ENCODE data around the gene GNB2. TPM values are rescaled to one million over a fixed set of nuclear protein-coding genes. Genes with fewer than 3 reads are reported as not detected.
"Not testable (repeated sequence)": the region's sequence is repeated elsewhere in the genome, so short reads cannot be mapped to it uniquely, and the experiment has no call there.

The GNB2 gene
- polyA plus RNA-seq, 3 donors from 2014 or later = 61.4 to 71.8 (median 64.8) TPM

DNA sequence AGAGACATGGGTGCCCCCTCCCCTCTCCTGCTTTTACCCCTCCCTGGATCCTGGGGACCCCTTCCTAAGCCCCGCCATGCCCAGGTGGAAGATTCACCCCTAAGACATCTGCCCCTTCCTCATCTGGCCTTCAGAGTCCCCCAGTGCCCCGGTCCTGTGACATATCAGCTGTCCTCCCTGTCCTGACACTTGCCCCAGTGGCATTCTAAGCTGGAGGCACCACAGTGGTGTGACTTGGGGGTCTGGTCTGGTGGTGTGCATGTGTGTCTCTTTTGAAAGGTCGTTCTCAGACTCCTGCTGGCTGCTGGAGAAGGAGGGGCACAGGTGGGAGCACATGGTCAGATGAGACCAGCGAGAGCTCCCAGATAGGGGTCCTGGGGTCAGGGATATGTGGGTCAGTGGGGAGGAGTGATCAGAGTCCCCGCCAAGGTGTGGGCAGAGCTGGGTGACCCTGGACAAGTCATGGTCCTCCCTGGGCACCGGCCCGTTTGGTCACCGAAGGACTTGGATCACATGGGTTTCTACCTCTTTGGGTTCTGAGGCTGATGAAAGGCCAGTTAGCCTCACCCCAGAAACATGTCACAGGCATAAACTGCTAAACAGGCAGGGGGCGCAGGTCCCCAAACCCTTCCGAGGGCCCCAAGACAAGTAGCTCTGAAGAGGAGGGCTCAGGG, 31.5 kb upstream of the GNB2 start:
- no peaks in the 10 kb centered on the region for H3K4me1 Mint-ChIP-seq
- H3K27ac Mint-ChIP-seq = no peak overlapping the region
- H3K36me3 Mint-ChIP-seq = no peaks in the 10 kb centered on the region

DNA sequence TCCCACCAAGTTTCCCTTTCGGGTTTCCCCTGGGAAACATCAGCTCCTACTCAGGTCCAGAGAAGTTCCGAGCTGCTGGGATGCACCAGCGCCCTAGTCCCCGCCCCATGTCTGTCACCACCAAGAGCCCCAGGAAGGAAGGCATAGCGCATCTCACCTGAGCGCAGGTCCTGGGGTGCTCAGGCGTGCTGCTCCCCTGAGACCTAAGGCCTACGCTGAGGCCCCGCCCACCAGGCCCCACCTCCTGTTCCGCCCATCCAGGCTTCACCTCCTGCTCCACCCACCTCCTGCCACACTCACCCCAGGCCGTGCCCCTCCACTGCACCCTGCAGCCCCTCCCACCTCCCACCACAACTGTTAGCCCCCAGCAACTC, 31.0 kb upstream of the GNB2 start:
- H3K4me3 Mint-ChIP-seq = no peak overlapping the region
- no peaks in the 10 kb centered on the region for H3K4me1 Mint-ChIP-seq
- no peaks in the 10 kb centered on the region for H3K9me3 Mint-ChIP-seq
- H3K36me3 Mint-ChIP-seq = no peaks in the 10 kb centered on the region
- H3K27ac Mint-ChIP-seq = no peak overlapping the region
- peaks cover 0 to 5% (median under 1%) of the 10 kb centered on the region in 3 donors for H3K27me3 Mint-ChIP-seq (ENCODE audit: low read depth in 3 of 3)
- DNase-seq = no peak

More for the DNA sequence above, 31.5 kb upstream of the GNB2 start:
- no peak for DNase-seq
- Mint-ChIP-seq H3K4me3 (no peak overlapping the region), H3K27me3 (ENCODE audit: low read depth in 3 of 3) (peaks cover 0 to 5% (median 0%) of the 10 kb centered on the region in 3 donors), H3K9me3 (no peaks in the 10 kb centered on the region)

DNA sequence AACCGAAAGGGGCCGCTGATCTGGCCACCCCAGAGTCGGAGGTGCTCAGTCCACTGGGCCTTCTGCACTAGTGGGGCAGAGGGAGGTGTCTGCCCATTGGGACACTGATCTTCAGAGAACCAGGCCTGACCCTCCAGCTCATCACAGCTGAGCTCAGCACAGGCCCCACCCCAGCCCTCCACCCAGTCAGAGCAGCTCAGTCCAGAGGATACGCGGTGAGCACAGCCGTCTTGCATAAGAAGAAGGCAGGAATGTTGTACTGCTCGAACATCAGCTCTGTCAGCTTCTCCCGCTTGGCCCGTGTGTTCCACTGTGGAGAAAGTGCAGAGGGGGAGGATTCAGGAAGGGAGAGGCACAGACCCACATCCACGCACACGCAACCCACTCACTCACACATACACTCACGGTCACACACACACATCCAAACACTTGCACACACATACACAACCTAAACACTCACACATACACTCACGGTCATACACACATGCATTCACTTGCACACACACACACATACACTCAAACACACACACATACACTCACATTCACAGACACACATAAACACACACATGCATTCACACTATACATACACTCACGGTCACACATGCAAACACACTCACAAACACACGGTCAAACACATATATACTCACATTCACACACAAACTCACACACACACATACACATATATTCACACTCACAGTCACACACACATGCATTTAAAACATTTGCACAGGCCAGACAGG, 23.5 kb upstream of the GNB2 start:
- peaks cover 11 to 19% (median 18%) of the 10 kb centered on the region in 3 donors for H3K27me3 Mint-ChIP-seq (ENCODE audit: low read depth in 3 of 3)
- H3K27ac Mint-ChIP-seq = peak overlapping the region in 1 of 6 donors; percentile 42
- no peaks in the 10 kb centered on the region for H3K9me3 Mint-ChIP-seq
- H3K4me3 Mint-ChIP-seq = no peak overlapping the region
- H3K36me3 Mint-ChIP-seq = peaks cover 0 to 5% (median 5%) of the 10 kb centered on the region in 3 donors
- H3K4me1 Mint-ChIP-seq = no peaks in the 10 kb centered on the region
- no peak for DNase-seq

DNA sequence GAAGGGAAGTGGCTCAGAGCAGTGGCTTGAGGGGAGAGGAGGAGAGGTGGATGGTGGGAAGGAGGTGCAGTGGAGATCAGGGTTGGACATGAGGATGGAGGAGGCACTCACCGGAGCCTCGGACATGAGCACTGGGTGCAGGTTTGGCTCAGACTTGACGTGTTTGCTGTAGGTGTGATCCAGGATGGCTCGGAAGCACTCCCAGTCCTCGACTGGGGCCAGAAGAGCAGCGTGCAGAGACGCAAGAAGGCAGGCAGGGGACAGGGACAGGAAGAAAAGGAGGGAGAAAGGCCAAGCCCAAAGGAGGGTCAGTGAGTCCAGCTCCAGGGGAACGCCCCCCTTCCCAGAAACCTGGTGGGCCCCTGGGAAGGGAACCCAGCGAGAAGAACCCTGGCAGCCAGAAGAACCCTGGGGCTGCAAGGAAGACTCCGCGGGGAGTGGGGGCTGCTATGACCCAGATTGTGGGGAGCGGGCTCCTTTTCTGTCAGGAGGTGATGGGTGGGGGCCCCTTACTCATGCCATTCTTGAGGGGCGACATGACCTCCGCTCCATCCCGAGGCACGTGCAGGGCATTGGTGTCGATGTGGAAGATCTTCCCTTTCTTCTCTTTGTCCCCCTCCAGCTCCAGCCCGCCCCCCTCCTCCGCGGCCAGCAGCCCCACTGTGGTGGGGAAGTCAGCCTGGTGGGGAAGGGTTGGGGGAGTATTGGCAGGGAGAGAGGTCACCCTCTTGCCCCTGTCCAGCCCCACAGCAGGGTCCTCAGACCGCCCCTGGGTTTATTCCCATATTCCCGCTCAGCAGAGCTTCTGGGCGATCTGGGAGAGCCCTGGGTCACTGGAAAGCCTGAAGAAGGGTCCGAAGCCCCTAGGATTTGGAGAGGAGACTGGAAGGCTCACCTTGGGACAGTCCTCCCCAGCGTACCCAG, 18.4 kb upstream of the GNB2 start:
- Mint-ChIP-seq H3K27me3 (ENCODE audit: low read depth in 3 of 3) (peaks cover 11 to 36% (median 19%) of the 10 kb centered on the region in 3 donors), H3K9me3 (no peaks in the 10 kb centered on the region), H3K36me3 (peaks cover 0 to 3% (median 2%) of the 10 kb centered on the region in 3 donors), H3K27ac (no peak overlapping the region), H3K4me1 (peaks cover 0 to 2% of the 10 kb centered on the region in 2 donors), H3K4me3 (peak overlapping the region in 1 of 5 donors; percentile 43)
- no peak for DNase-seq

DNA sequence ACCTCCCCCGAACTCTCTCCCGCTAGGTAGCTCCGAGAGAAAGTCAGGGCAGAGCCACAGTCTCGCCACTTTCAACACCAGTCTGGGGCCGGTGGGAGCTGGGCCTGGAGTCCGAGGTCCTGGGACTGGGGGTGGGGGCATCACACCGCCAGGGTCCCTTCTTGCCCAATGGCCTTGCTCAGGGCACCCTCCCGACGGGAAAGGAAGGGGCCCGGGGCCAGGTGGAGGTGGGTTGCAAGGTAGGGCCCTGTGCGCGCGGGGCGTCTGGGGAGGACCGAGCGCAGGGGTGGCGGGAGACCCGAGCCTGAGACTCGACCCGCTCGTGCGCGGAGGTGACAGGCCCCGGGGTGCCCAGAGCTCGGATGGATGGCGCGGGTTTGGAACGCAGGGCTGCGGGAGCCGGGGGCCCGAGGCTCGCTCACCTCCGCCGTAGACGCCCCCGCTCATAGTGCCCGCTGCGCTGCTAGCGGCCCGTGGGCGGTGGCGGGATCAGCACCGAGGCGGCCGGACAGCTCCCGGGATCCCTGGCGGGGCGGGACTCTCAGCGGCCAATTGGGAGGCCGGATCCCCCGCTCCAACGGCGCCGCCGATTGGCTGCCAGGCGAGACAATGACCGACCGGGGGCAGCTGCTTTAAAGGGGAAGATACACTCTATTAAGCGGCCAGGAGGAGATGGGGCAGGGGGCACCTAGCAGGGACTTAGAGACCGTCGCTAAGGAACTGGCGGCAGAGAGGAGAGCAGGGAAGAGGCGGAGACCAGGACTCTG, 17.4 kb upstream of the GNB2 start, which contains the start of gene ACTL6B:
TSS of gene ACTL6B (minus strand) at position 541 of the 767 bp plus-strand sequence. CDS start at position 447, 94 bp downstream.
- Mint-ChIP-seq H3K9me3 (no peaks in the 10 kb centered on the region), H3K27ac (no peak within 1 kb of the TSS), H3K4me3 (no peak within 1 kb of the TSS), H3K4me1 (peaks cover 0 to 2% of the 10 kb centered on the region in 2 donors), H3K27me3 (ENCODE audit: low read depth in 3 of 3) (peaks cover 11 to 35% (median 19%) of the 10 kb centered on the region in 3 donors), H3K36me3 (no peaks in the 10 kb centered on the region)
- peak; percentile 54 to 58 (median 56) for DNase-seq

DNA sequence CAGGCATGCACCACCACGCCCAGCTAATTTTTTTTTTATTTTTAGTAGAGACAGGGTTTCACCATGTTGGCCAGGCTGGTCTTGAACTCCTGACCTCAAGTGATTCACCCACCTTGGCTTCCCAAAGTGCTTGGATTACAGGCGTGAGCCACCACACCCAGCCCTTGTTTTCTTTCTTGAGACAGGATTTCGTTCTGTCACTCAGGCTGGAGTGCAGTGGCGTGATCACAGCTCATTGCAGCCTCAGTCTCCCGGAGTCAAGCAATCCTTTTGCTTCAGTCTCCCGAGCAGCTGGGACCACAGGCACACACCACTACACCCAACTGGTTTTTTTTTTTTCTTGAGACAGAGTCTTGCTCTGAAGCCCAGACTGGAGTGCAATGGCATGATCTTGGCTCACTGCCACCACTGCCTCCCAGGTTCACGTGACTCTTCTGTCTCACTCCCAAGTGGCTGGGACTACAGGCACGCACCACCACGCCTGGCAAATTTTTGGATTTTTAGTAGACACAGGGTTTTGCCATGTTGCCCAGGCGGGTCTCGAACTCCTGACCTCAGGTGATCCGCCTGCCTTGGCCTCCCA, 11.3 kb upstream of the GNB2 start:
- not testable (repeated sequence) for H3K4me3 Mint-ChIP-seq, H3K36me3 Mint-ChIP-seq, H3K4me1 Mint-ChIP-seq, H3K9me3 Mint-ChIP-seq, DNase-seq, H3K27ac Mint-ChIP-seq
- peaks cover 0 to 14% (median 11%) of the 10 kb centered on the region in 3 donors for H3K27me3 Mint-ChIP-seq (ENCODE audit: low read depth in 3 of 3)

DNA sequence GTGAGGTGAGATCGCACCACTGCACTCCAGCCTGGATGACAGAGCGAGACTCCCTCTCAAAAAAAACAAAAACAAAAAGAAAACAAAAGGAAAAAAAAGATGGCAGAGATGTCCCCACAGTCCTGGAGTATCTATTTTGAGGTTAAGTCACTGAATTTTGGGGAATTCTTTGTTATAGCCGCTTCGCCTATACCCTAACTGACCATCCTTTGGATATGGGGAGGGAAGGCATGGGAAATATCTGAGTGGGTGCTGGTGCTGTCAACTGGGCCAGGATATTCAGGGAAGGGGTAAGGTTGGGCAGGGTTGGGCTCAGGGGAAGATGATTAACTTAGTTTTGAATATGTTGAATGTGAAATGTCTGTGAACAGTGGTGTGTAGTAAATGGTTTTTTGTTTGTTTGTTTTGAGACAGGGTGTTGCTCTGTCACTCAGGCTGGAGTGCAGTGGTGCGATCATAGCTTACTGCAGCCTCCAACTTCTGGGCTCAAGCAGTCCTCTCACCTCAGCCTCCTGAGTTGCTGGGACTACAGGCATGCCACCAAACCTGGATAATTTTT, 8.3 kb upstream of the GNB2 start:
- no peak overlapping the region for H3K27ac Mint-ChIP-seq
- no peak for DNase-seq
- no peaks in the 10 kb centered on the region for H3K9me3 Mint-ChIP-seq
- no peak overlapping the region for H3K4me3 Mint-ChIP-seq
- H3K27me3 Mint-ChIP-seq (ENCODE audit: low read depth in 3 of 3) = peaks cover 5 to 9% (median 6%) of the 10 kb centered on the region in 3 donors
- H3K36me3 Mint-ChIP-seq = no peaks in the 10 kb centered on the region
- H3K4me1 Mint-ChIP-seq = no peaks in the 10 kb centered on the region

DNA sequence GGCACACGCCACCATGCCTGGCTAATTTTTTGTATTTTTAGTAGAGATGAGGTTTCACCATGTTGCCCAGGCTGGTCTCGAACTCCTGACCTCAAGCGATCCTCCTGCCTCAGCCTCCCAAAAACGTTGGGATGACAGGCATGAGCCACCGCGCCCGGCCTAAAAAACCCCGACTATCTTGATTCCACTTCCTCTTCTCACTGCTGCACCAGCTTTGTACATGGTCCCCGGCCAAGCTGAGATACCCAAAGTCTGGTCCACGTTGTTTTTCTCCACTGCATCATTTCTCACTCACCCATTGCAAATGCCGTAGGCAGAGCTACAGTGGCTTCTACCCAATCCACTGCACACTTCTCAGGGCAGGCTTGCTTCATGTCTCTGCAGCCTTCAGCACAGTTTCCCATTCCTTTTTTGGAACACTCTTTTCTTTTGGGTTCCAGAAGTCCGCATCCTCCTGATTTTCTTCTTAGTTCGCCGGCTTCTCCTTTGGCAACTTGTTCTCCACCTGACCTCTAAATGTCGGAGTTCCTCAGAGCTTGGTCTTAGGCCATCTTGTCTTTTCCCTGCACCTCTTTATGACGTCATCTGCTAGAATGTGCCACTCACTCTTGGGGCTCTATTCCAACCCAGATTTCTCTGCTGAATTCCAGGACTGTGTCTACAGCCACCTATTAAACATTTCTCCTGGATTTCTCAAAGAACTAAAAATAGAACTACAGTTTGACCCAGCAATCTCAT, 6.0 kb upstream of the GNB2 start:
- peaks cover 4 to 6% (median 6%) of the 10 kb centered on the region in 3 donors for H3K27me3 Mint-ChIP-seq (ENCODE audit: low read depth in 3 of 3)
- no peaks in the 10 kb centered on the region for H3K9me3 Mint-ChIP-seq
- H3K4me1 Mint-ChIP-seq = peaks cover 0 to under 1% of the 10 kb centered on the region in 2 donors
- no peak for DNase-seq
- no peak overlapping the region for H3K4me3 Mint-ChIP-seq
- H3K27ac Mint-ChIP-seq = no peak overlapping the region
- no peaks in the 10 kb centered on the region for H3K36me3 Mint-ChIP-seq

DNA sequence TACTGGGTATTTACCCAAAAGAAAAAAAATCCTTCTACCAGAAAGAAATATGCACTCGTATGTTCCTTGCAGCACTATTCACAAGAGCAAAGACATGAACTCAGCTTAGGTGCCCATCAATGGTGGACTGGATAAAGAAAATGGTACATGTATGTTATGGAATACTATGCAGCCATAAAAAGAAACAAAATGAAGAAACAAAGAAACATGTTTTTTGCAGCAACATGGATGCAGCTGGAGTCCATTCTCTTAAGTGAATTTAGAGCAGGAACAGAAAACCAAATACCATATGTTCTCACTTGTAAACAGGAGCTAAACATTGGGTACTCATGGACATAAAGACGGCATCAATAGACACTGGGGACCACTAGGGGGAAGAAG, 5.5 kb upstream of the GNB2 start:
- H3K27me3 Mint-ChIP-seq (ENCODE audit: low read depth in 3 of 3) = peaks cover 6 to 12% (median 9%) of the 10 kb centered on the region in 3 donors
- no peak overlapping the region for H3K27ac Mint-ChIP-seq
- H3K4me1 Mint-ChIP-seq = peaks cover 0 to 3% of the 10 kb centered on the region in 2 donors
- DNase-seq = no peak
- H3K4me3 Mint-ChIP-seq = no peak overlapping the region
- H3K9me3 Mint-ChIP-seq = no peaks in the 10 kb centered on the region
- no peaks in the 10 kb centered on the region for H3K36me3 Mint-ChIP-seq

DNA sequence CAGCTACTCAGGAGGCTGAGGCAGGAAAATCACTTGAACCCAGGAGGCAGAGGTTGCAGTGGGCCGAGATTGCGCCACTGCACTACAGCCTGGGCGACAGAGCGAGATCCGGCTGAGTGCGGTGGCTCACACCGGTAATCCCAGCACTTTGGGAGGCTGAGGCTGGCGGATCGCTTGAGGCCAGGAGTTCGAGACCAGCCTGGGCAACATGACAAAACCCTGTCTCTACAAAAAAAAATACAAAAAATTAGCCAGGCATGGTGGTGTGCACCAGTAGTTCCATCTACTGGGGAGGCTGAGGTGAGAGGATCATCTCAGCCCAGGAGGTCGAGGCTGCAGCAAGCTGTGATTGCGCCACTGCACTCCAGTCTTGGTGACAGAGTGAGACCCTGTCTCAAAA, 4.4 kb upstream of the GNB2 start:
- peaks cover 12 to 21% (median 13%) of the 10 kb centered on the region in 3 donors for H3K27me3 Mint-ChIP-seq (ENCODE audit: low read depth in 3 of 3)
- H3K4me1 Mint-ChIP-seq, H3K9me3 Mint-ChIP-seq, H3K36me3 Mint-ChIP-seq, DNase-seq, H3K27ac Mint-ChIP-seq, H3K4me3 Mint-ChIP-seq: not testable (repeated sequence)

DNA sequence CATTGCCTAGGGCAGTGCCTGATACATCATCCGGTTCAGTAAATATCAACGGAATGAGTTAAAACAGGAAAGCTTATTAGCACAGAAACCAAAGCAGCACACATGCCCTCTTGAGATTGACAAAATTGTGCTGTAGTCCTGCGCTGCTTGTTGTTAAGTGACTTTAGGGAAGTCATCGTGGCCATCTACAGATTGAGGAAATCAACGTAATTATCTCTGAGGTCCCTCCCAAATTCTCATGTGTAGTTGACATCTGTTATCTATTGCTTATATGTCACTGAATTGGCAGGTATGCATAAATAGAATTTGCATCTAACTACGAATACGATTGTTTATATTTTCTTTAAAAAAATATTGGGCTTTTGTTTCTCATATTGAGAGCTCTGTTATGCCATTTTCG, 3.5 kb upstream of the GNB2 start:
- Mint-ChIP-seq H3K9me3 (no peaks in the 10 kb centered on the region), H3K4me1 (peaks cover 0 to 6% of the 10 kb centered on the region in 2 donors), H3K27me3 (ENCODE audit: low read depth in 3 of 3) (peaks cover 16 to 28% (median 19%) of the 10 kb centered on the region in 3 donors), H3K27ac (no peak overlapping the region), H3K36me3 (no peaks in the 10 kb centered on the region), H3K4me3 (no peak overlapping the region)
- no peak for DNase-seq

Measured in immature natural killer cell (primary cell).